GM12875 (cell line): Measurements from ENCODE around the gene SCUBE3.

Source experiments
- H3K4me3 ChIP-seq: one replicate; pipeline ENCODE4 v1.5.1; 2011; ENCODE audit warnings: low read depth, low read length, control low read depth
- CTCF ChIP-seq: IDR thresholded peaks from 2 replicates; pipeline ENCODE4 v1.5.1; 2011; ENCODE audit warnings: low read depth, mild to moderate bottlenecking, control low read depth, inconsistent platforms, low read length, moderate library complexity, borderline replicate concordance; ENCODE audit not compliant: insufficient read depth

The SCUBE3 gene

GRCh38 chr6:35275744-35276260, 62.0 kb downstream of the SCUBE3 start:
- TF ChIP-seq CTCF, result no peak
- H3K4me3 ChIP-seq, result no peak overlapping the region

GRCh38 chr6:35278708-35279107, 65.0 kb downstream of the SCUBE3 start:
- H3K4me3 ChIP-seq, result no peak overlapping the region
- no peak for TF ChIP-seq CTCF

- H3K4me3 ChIP-seq, result no peak overlapping the region
- TF ChIP-seq CTCF, result no peak
Observed at GRCh38 chr6:35280903-35281302, 67.1 kb downstream of the SCUBE3 start.

GRCh38 chr6:35282472-35282871, 68.7 kb downstream of the SCUBE3 start:
- no peak for TF ChIP-seq CTCF
- no peak overlapping the region for H3K4me3 ChIP-seq

- TF ChIP-seq CTCF, result no peak
- no peak overlapping the region for H3K4me3 ChIP-seq
Observed at GRCh38 chr6:35283361-35283760, 69.6 kb downstream of the SCUBE3 start.

- H3K4me3 ChIP-seq, result no peak overlapping the region
- TF ChIP-seq CTCF, result no peak
Observed at GRCh38 chr6:35287671-35288396, 74.1 kb downstream of the SCUBE3 start.

- no peak for TF ChIP-seq CTCF
- no peak overlapping the region for H3K4me3 ChIP-seq
Observed at GRCh38 chr6:35288834-35289233, 75.1 kb downstream of the SCUBE3 start.
